Activated gamma-delta T cell (primary cell): ENCODE data around the gene AHRR.

ENCODE experiments used
- DNase-seq: peaks from one replicate; lab custom pipeline; 2025; lab: John Stamatoyannopoulos, UW

Gene AHRR

DNA sequence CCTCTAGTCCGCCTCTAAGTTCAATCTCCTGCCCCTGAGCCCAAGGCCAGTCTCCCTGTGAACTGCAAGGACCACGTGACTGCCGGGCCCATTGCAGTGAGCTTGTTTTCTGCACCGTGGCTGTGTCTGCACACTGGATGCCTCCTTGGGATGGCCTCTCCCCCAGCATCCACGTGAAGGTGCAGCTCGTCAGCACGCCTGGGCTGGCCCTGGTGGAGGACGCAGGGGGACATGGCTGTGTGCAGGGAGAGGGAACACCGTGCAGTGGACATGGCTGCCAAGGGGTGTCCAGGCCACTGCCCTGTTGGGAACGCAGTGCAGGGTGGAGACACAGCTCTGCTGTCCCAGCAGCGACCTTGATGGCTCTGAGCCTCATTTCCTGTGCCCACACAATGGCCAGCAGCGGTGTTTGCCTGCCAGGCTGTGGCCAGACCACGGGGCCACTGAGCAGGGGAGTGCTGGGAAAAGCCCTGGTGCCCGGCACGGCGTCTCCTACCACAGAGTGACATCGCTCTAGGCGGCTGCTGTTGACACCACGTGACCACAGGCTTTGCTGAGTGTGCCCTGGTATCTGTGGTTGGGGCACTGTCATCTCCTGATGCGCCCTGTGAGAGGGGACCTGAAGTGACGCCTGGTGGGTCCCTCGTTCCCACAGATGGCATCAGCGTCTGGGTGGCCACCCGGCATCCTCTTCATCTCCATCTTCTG lies 94.6 kb downstream of the AHRR start:
- DNase-seq: no peak

DNA sequence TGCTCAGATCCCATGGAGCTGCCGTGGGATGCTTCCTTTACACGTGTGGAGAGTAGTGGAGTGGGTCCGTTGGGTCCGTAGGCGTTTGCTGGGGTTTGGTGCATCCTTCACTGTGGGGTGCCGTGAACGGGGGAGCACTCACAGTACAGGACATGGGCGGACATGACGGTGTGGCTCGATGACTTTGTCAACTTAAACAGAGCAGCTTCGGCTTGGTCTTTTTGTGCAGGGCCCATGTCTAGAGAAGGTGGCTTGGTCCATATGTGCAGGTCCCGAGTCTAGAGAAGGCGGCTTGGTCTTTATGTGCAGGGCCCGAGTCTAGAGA lies 95.1 kb downstream of the AHRR start:
- DNase-seq: no peak

DNA sequence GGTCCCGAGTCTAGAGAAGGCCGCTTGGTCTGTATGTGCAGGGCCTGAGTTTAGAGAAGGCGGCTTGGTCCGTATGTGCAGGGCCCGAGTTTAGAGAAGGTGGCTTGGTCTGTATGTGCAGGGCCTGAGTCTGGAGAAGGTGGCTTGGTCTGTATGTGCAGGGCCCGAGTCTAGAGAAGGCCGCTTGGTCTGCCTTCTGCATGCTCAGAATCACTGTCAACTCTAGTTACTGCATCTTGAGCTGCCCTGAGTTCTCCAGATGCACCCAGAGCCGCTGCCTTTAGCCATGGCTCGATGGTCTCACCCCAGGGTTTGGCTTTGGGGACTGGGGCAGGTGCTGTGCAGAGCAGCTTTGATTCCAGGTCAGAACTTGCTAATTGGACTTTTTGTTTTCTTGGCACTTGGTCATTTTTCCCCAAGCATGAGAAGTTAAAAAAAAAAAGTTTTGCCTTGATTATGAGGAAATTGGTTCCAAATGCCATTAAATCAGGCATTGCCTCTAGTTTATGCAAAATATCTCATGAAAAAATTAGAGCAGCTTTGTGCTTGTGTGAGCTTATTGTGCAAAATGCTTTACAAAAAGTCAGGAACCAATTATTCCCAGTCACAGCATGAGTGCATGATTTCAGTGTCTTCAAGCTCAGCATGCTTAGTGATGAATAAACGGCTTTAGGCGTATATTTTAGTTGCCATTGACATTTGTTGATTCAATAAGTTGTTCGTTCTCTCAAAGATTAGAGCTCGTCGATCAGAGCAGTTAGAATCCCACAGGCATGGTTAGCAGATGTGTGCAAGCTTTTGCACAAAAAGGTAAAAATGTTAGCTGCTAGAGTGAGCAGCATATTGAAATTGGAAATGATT lies 96.0 kb downstream of the AHRR start:
- DNase-seq: no peak

GRCh38 chr5:418162-419121 lies 96.9 kb downstream of the AHRR start:
- no peak for DNase-seq

GRCh38 chr5:419970-420369 lies 98.5 kb downstream of the AHRR start:
- no peak for DNase-seq

GRCh38 chr5:420632-421286 lies 99.2 kb downstream of the AHRR start:
- no peak for DNase-seq

DNA sequence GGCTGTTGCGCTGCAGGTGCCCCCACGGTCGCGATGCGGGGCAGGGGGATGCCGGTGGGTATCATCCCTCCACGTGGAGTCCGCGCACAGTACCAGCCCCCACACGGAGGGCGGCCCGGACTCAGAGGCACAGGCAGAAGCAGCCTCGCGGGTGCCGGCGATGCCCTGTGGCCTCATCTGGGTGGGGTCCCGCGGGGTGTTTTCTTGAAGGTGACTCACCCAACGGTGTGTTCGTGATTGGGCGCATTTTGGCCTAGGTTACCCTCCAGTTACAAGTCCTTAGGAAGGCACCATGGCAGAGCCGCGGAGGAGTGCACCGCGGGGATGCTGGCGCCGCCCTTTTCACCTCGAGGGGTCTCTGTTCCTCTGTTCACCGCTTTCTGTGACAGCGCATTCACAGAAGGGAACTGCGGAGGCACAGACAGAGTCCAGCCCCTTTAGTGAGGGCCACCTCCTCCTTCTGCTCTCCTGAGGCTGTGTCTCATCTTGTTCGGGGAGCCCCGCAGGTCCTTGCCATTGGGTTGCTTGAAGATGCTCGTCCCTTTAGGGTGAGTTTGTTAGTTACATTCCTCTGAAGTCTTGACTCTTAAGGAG lies 99.9 kb downstream of the AHRR start:
- no peak for DNase-seq

GRCh38 chr5:421901-422300 lies 100.4 kb downstream of the AHRR start:
- no peak for DNase-seq

GRCh38 chr5:422323-423232 lies 101.1 kb downstream of the AHRR start:
- no peak for DNase-seq

- DNase-seq: no peak
Measured at GRCh38 chr5:423233-423565, 101.7 kb downstream of the AHRR start.

DNA sequence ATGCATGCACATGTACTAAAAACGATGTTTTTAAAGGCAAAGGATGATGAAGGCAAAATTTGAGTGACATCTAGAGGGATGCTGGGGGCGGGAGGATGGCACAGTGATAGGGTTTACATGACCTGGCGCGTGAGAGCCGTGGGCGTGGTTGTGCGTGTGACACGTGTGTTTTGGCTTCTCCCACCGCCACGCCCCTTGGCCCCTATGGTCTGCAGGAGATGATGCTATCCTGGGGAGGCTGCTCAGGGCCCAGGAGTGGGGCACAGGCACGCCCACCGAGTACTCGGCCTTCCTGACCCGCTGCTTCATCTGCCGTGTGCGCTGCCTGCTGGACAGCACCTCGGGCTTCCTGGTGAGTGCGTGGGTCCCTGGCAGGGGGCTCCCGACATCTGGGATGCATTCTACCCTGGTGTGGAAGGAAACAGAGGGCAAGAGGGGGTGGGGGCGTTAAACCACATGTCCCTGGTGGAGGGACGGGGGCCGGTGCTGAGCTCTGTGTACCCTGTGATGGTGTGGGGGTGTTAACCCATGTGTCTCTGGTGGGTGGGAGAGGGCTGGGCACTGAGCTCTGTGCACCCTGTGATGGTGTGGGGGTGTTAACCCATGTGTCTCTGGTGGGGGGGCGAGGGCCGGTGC lies 102.2 kb downstream of the AHRR start:
- no peak for DNase-seq

DNA sequence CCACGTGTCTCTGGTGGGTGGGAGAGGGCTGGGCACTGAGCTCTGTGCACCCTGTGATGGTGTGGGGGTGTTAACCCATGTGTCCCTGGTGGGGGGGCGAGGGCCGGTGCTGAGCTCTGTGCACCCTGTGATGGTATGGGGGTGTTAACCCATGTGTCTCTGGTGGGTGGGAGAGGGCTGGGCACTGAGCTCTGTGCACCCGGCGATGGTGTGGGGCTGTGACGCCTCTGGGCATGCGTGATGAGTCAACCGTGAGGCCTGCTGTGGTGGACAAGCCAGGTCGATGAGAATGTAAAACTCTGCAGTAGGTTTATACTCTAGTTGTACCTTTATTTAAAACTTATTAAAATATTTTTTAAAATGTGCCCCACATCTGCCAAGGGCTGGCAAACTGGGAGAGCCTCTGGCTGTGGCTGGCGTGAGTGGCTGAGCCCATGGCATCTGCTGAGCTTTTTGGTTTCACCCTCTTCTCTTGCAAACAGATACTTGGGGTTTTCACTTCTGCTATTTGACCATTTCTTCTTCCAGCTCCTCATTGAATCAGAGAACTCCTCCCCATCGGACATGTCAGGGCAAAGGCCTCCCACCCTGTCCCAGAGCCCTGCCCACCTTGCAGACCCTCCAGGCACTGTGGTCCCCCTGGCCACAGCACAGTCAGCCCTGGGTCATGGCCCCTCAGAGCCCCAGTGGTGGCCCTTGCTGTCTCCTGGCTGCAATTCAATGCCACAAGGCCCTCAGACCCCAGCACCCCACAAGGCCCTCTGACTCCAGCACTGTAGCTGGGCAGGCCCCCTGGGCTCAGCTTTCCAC lies 103.0 kb downstream of the AHRR start:
- no peak for DNase-seq

DNA sequence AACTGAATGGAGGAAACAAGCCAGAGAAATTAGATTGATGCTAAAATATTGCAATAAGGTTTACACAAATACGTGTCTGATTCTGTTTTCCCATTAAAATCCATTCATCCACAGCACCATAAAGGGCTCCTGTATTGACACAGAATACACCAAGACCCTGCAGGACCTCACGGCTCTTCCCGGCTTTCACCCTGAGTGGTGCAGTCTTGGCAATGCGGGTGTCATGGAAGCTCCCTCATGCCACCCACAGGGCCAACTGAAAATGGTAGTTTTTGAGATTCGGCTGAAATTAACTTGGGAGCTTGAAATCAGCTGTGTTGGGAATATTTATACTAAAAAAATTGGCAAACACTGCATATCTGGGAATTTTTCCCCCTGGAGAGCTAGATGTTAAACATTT lies 104.2 kb downstream of the AHRR start:
- no peak for DNase-seq

- DNase-seq: no peak
Measured at GRCh38 chr5:426392-426976, 105.0 kb downstream of the AHRR start.

DNA sequence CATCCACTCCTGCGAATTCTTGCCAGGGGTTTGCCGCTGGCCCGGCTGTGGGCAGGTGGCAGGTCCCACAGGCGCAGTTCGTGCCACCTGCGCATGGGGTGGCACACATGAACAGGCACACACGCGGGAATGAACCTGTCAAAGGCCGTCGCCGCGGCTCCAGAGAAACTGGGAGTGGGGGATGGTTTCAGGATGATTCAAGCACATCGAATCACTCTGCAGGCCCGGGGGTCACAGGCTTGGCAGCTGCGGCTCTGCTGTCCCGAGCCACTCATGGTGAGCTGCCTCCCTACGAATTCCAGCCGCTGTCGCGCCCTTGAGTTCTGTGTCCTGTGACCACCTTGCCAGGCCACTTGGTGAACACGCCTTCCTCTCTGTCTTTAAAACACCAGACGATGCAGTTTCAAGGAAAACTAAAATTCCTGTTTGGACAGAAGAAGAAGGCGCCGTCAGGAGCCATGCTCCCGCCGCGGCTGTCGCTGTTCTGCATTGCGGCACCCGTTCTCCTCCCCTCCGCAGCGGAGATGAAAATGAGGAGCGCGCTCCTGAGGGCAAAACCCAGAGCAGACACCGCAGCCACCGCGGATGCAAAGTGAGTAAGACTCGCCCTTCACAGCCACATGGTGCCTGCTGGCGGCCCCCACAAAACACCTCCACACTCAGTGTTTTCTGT lies 106.0 kb downstream of the AHRR start:
- DNase-seq: no peak

DNA sequence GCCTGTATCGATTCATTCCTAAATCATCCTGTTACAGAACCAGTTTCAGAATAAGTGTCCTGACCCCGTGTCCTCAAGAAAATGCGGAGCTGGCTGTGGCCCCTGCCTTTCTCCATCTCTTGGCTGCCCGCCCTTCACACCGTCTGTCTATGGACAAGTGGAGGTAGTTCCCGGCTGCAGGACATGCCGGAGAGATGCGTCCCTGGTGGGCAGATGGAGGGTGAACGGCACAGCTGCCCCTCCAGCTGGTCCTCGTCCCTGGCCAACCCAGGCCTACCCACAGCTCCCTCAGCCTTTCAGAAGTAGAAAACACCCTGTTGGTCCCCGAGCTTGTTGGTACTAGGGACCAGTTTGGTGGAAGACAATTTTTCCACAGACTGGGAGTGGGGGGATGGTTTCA lies 106.7 kb downstream of the AHRR start:
- DNase-seq: no peak

GRCh38 chr5:428754-429452 lies 107.4 kb downstream of the AHRR start:
- no peak for DNase-seq
